ENCODE measurements around the gene HSD17B8. TPM values are rescaled to one million over a fixed set of nuclear protein-coding genes. Genes with fewer than 3 reads are reported as not detected.
A peak's percentile ranks its signal among the peaks of the same experiment; 100 is the strongest.

Gene HSD17B8
- total and polyA plus RNA-seq, 8 donors = 20.9 to 47.4 (median 34.5) TPM

DNA sequence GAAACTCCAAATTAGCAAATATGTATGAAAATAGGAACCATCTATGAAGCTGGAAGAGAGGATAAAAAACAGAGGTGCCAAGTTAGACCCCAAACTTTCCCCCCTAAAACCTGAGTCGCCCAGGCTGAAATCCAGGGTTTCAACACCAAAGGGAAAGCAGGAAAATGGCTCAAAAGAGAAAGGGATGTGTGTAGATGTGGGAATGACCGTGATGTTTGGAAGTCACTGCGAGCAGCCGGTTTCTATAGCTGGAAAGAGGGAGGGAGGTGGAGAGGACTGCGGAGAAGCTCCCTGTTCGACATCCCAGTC is 8.4 kb downstream of the HSD17B8 start:
- Histone ChIP-seq H3K27ac (no peak overlapping the region), H3K36me3 (peaks cover 0 to 10% (median 0%) of the 10 kb centered on the region in 3 donors), H3K9me3 (no peaks in the 10 kb centered on the region), H3K27me3 (no peaks in the 10 kb centered on the region), H3K4me3 (peak overlapping the region; percentile 23 to 55 (median 26)), H3K4me1 (peaks cover 0 to 5% (median 5%) of the 10 kb centered on the region in 3 donors)
- FAIRE-seq = no peak
- 2 to 4% methylated on average over 6 of the region's 6 CpGs for WGBS, 2 donors
- intact Hi-C loops (cut with DNase I) = no loop called here
- TF ChIP-seq, protein P1, sequence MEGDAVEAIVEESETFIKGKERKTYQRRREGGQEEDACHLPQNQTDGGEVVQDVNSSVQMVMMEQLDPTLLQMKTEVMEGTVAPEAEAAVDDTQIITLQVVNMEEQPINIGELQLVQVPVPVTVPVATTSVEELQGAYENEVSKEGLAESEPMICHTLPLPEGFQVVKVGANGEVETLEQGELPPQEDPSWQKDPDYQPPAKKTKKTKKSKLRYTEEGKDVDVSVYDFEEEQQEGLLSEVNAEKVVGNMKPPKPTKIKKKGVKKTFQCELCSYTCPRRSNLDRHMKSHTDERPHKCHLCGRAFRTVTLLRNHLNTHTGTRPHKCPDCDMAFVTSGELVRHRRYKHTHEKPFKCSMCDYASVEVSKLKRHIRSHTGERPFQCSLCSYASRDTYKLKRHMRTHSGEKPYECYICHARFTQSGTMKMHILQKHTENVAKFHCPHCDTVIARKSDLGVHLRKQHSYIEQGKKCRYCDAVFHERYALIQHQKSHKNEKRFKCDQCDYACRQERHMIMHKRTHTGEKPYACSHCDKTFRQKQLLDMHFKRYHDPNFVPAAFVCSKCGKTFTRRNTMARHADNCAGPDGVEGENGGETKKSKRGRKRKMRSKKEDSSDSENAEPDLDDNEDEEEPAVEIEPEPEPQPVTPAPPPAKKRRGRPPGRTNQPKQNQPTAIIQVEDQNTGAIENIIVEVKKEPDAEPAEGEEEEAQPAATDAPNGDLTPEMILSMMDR (IDR thresholded peaks at IDR 0.05) = no peak
- no peak for DNase-seq
- peak in 1 of 4 donors; percentile 4 for ATAC-seq

DNA sequence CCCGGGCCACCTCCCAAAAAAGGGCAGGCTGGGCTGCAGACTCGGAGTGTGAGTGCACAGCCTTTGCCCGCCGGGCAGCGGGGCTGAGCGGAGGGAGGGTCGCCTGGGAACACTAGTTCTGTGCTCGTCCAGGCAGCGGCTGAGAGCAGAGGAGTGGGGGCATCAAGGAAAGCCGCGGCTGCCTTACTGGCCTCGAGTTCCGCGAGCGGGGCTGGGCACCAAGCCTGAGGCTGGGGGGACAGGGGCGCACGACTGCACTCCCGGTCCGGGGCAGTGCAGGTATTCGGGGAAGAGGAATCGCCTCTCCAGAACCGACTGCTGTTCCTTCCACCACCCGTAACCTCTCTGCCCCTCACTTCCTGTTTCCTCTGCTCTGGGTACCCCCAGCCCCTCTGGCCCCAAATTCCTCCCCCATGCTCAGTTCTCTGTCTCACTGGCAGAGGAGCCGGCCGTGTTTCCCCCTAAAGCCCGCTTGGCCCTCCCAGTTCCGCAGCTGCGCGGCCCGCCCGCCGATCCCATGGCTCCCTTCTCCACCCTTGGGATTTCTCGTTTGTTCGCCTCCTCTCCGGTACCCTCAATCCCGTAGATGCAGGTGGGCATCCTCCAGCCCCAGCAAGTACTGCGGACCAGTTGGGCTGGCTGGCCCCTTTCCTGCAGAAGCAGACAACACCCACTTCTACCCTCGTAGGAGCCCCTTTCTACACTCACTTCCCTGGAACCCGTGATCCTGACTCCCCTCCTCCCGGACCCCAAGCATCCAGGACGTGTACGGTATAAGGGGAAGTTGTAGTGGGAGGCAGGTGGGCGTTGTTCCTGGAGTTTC is 8.9 kb downstream of the HSD17B8 start:
- Histone ChIP-seq H3K4me1 (peaks cover 0 to 5% (median 5%) of the 10 kb centered on the region in 3 donors), H3K4me3 (peak overlapping the region; percentile 23 to 55 (median 26)), H3K27me3 (no peaks in the 10 kb centered on the region), H3K9me3 (no peaks in the 10 kb centered on the region), H3K36me3 (peaks cover 0 to 10% (median 0%) of the 10 kb centered on the region in 3 donors), H3K27ac (no peak overlapping the region)
- peak in 5 of 6 donors; percentile 26 to 80 (median 48) for DNase-seq
- WGBS, 2 donors = 0 to 1% methylated on average over 40 to 43 of the region's 43 CpGs
- TF ChIP-seq, protein P1 (IDR thresholded peaks at IDR 0.05) = no peak
- peak; percentile 30 to 64 (median 42) for ATAC-seq
- intact Hi-C loops (cut with DNase I) = no loop called here
- no peak for FAIRE-seq

DNA sequence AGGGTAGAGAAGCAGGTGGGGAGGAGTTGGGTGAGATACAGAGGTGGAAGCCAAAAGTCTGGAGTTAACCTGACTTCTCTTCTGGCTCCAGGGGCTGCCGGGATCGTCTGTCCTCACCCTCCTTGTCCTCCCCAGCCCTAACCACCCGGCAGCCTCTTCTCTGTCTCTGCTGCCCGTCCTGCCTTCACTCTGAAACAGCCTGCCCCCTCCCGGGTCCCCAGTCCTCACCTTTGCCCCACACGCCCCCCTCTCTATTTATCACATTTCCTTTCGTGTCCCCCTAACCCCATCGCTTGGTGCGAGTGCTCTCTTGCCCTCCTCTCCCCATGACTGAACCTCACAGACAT is 9.5 kb downstream of the HSD17B8 start:
- ATAC-seq (peak in 2 of 4 donors; percentile 2 to 11), FAIRE-seq (no peak), DNase-seq (peak in 1 of 6 donors; percentile 23)
- 29 to 30% methylated on average over 8 to 9 of the region's 9 CpGs for WGBS, 2 donors
- TF ChIP-seq, protein P1 (IDR thresholded peaks at IDR 0.05) = no peak
- Histone ChIP-seq H3K4me3 (peak overlapping the region in 1 of 4 donors; percentile 26), H3K36me3 (peaks cover 0 to 10% (median 0%) of the 10 kb centered on the region in 3 donors), H3K9me3 (no peaks in the 10 kb centered on the region), H3K4me1 (peaks cover 0 to 5% (median 5%) of the 10 kb centered on the region in 3 donors), H3K27ac (no peak overlapping the region), H3K27me3 (no peaks in the 10 kb centered on the region)
- intact Hi-C loops (cut with DNase I) = no loop called here

DNA sequence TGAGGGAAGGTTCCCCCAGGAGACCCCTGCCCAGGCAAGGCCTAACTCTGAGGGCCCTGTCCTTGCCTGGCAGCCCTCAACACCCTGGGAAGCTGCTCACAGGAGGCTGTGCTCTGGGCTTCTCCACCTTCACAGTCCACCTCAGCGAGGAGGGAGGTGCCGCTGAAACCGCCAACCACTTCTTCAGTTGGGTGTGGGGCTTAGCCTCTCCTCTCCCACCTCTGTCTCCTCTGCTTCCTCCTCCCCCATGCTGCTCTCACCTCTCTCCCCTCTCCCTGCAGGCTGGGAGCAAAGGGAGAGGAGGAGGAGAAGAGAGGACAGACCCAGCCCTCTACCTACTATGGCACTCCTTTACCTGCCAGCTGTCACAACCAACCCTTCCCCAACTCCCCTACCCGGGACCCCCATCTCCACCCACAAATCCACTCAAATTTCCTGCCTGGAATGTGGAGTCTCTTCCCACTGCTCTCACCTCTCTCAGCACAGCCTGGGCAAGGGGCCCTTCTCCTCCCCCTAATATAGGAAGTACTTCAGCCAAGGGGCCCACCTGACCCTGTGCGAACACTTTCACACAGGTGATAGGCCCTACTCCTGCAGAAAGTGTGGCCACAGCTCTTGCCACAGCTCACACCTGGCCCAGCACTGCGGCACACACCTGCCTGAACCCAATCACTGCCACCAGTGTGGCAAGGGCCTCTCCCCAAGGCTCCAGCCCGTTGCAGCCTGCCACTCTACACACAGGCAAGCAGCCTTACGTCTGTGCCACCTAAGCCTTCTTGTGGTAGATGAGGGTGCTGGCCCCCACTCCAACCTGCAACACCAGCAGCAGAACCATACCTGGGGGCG is 11.0 kb downstream of the HSD17B8 start:
- DNase-seq (peak in 1 of 6 donors; percentile 46), FAIRE-seq (no peak), ATAC-seq (no peak)
- TF ChIP-seq, protein P1 (IDR thresholded peaks at IDR 0.05) = no peak
- H3K9me3 ChIP-seq = no peaks in the 10 kb centered on the region
- no peak overlapping the region for H3K4me3 ChIP-seq
- peaks cover 0 to 2% (median 0%) of the 10 kb centered on the region in 3 donors for H3K36me3 ChIP-seq
- H3K27ac ChIP-seq = no peak overlapping the region
- H3K4me1 ChIP-seq = peaks cover 0 to 5% (median 5%) of the 10 kb centered on the region in 3 donors
- WGBS, 2 donors = 74 to 80% methylated on average over 9 of the region's 9 CpGs
- no peaks in the 10 kb centered on the region for H3K27me3 ChIP-seq
- intact Hi-C loops (cut with DNase I) = no loop called here

Data from pancreas (tissue), 10 donors.